AG04450 (cell line): ENCODE measurements around the gene CRACR2A. TPM values are rescaled to one million over a fixed set of nuclear protein-coding genes. Genes with fewer than 3 reads are reported as not detected.
A peak's percentile ranks its signal among the peaks of the same experiment; 100 is the strongest.

Experiments
- CTCF ChIA-PET: fragments of 300-600, 350-600 bp; formaldehyde crosslinking; extraction: SDS; loops from one replicate; lab custom pipeline; 2022; ENCODE audit warnings: antibody characterized with exemption, inconsistent platforms; lab: Charles Lee
- POLR2A ChIA-PET: fragments of 350-600 bp; formaldehyde crosslinking; extraction: SDS; loops from one replicate; lab custom pipeline; 2021; ENCODE audit warnings: antibody characterized with exemption, inconsistent platforms; lab: Yijun Ruan, JAX
- DNase-seq: peaks from one replicate; pipeline ENCODE4 v3.0.0-alpha.2; 2011; ENCODE audit warnings: low read depth, low spot score
- H3K27ac ChIP-seq: one replicate; pipeline ENCODE4 v1.5.1; 2012; ENCODE audit warnings: low read depth, low read length, control low read depth
- H3K27me3 ChIP-seq: one replicate; pipeline ENCODE4 v1.6.0; 2012; ENCODE audit warnings: low read length; ENCODE audit not compliant: control insufficient read depth, insufficient read depth
- H3K4me3 ChIP-seq: 2 replicates; pipeline ENCODE4 v1.5.1; 2011; ENCODE audit warnings: mild to moderate bottlenecking, low read depth, low read length, control low read depth
- H3K9me3 ChIP-seq: 2 replicates; pipeline ENCODE4 v1.5.1; 2012; ENCODE audit warnings: low read length; ENCODE audit not compliant: control insufficient read depth, insufficient read depth
- CTCF ChIP-seq: IDR thresholded peaks from 2 replicates; pipeline ENCODE4 v1.5.1; 2011; ENCODE audit warnings: low read depth, low read length, control low read depth, inconsistent platforms
- polyA plus RNA-seq: library from polyadenylated mRNA; depleted of rRNA; stranded (reverse); fragments of >200 nt; gene quantifications from 2 replicates; pipeline ENCODE4 v1.2.3, GENCODE V29; 2011

The CRACR2A gene
- polyA plus RNA-seq, 1 experiment: 1.1 TPM

- ChIA-PET CTCF (interaction anchor here (2.5 to 4.5 kb wide), 2 partner anchors 80 to 398 kb away, joined by 10 to 28 read pairs; no protein-coding TSS in a partner anchor), POLR2A (interaction anchor here (1.1 kb wide), 1 partner anchor 23 kb away, joined by 3 read pairs; no protein-coding TSS in a partner anchor)
- no peak for DNase-seq
- Histone ChIP-seq H3K9me3 (no peaks in the 10 kb centered on the region; the same call in 1 of the 2 replicates), H3K27ac (peak overlapping the region; percentile 83), H3K27me3 (no peaks in the 10 kb centered on the region), H3K4me3 (no peak overlapping the region)
- no peak for TF ChIP-seq CTCF
Measured at GRCh38 chr12:3697311-3697870, 55.5 kb downstream of the CRACR2A start.

GRCh38 chr12:3694673-3695072 lies 58.2 kb downstream of the CRACR2A start:
- ChIA-PET POLR2A (no interaction called here), CTCF (interaction anchor here (1.2 kb wide), 1 partner anchor 395 kb away, joined by 5 read pairs; no protein-coding TSS in a partner anchor)
- peaks cover 4% of the 10 kb centered on the region for H3K27me3 ChIP-seq
- no peak overlapping the region for H3K4me3 ChIP-seq
- no peak for TF ChIP-seq CTCF
- no peak overlapping the region for H3K27ac ChIP-seq
- DNase-seq: no peak
- H3K9me3 ChIP-seq: no peaks in the 10 kb centered on the region; the same call in 1 of the 2 replicates

- CTCF ChIA-PET: interaction anchor here (1.3 kb wide), 1 partner anchor 111 kb away, joined by 5 read pairs; no protein-coding TSS in a partner anchor
- Histone ChIP-seq H3K4me3 (no peak overlapping the region), H3K9me3 (no peaks in the 10 kb centered on the region; the same call in 1 of the 2 replicates), H3K27me3 (peaks cover 4% of the 10 kb centered on the region), H3K27ac (no peak overlapping the region)
- POLR2A ChIA-PET: no interaction called here
- no peak for DNase-seq
- no peak for TF ChIP-seq CTCF
Measured at GRCh38 chr12:3692616-3693365, 60.1 kb downstream of the CRACR2A start.

- CTCF ChIA-PET: no interaction called here
- TF ChIP-seq CTCF: no peak
- Histone ChIP-seq H3K27me3 (peaks cover 4% of the 10 kb centered on the region), H3K4me3 (no peak overlapping the region), H3K9me3 (no peaks in the 10 kb centered on the region), H3K27ac (no peak overlapping the region)
- DNase-seq: no peak
- POLR2A ChIA-PET: no interaction called here
Measured at GRCh38 chr12:3686463-3686862, 66.4 kb downstream of the CRACR2A start.

GRCh38 chr12:3685830-3686229 lies 67.1 kb downstream of the CRACR2A start:
- Histone ChIP-seq H3K4me3 (no peak overlapping the region), H3K27ac (no peak overlapping the region), H3K9me3 (no peaks in the 10 kb centered on the region), H3K27me3 (peaks cover 1% of the 10 kb centered on the region)
- DNase-seq: no peak
- POLR2A ChIA-PET: no interaction called here
- no peak for TF ChIP-seq CTCF
- CTCF ChIA-PET: no interaction called here
